ENCODE measurements around the gene TNRC6C.

- TF ChIP-seq CTCF (conservative IDR thresholded peaks at IDR 0.05; ENCODE audit: low read depth in 2 of 2): no peak
- no peak for TF ChIP-seq JUNB (IDR thresholded peaks at IDR 0.05; ENCODE audit: unreplicated experiment)
- TF ChIP-seq REST (IDR thresholded peaks at IDR 0.05; ENCODE audit: unreplicated experiment): no peak
- TF ChIP-seq EZH2phosphoT487 (IDR thresholded peaks at IDR 0.05; ENCODE audit: unreplicated experiment): no peak
- TF ChIP-seq EZH2 (IDR thresholded peaks at IDR 0.05; ENCODE audit: low read depth, unreplicated experiment): no peak
These were observed 85.9 kb downstream of the TNRC6C start for GRCh38 chr17:78044280-78044835.

Data from GM23338 (cell line).